Mucosa of gallbladder (tissue), 1 donor: ENCODE measurements around the gene PI4K2A. TPM values are rescaled to one million over a fixed set of nuclear protein-coding genes. Genes with fewer than 3 reads are reported as not detected.
"Not testable (repeated sequence)": the region's sequence is repeated elsewhere in the genome, so short reads cannot be mapped to it uniquely, and the experiment has no call there.

Experiments used
- DNase-seq: peaks from one replicate; pipeline ENCODE4 v3.0.0-alpha.2; 2020; ENCODE audit warnings: low spot score
- total RNA-seq: library from RNA; stranded (reverse); gene quantifications from one replicate; pipeline ENCODE4 v1.2.1, GENCODE V29; 2021
- donor health status: DM: no; HTN: no; CAD: no.

Gene PI4K2A
- total RNA-seq, 1 donor from 2014 or later: 22.3 TPM

DNA sequence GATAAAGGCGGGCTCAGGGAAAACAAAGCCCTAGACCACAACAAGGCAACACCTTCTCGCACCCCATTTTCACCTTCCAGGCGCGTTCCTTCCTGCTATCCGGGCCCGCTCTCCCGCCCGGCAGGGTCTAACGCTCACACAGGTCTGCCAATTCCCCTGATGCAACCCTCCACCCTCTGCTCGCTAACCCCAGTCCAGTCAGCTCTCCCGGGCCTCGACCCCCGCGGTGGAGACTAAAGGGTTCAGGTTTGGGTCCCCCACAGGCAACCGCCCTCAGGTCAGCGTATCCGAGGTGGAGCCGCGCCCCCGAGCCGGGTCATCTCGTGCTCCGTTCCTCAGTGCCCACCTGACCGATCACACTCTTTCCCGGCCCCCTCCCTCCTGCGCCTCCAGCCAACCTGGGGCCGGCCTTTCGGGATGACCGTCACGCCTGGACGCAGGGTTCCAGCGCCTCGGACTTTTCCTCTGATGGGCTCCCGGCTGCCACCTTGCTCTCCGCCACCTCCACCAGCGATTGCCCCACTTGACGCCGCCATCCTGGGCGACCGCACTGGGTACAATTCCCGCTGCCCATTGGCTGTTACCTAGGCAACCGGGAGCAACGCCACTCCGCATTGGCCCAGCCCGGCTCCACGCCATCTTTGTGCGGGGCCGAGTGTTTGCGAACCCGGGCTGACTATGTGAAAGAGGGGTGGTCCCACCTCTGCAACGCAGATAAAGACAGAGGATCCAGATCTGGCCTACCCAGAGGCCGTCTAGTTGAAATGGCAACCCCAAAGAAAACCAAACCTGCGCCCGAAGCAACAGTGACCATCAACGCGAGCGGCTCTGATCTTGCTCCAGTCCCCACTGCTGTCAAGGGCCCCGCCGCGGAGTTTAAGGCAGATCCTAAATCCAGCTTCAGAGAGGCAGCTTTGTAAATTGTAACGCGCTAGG, 7.3 kb upstream of the PI4K2A start, which contains the start of gene MORN4:
Gene MORN4 (minus strand): TSS at position 552 of the 936 bp plus-strand sequence. CDS start 13,847 bp downstream, outside the sequence.
- DNase-seq: peak; percentile 95

DNA sequence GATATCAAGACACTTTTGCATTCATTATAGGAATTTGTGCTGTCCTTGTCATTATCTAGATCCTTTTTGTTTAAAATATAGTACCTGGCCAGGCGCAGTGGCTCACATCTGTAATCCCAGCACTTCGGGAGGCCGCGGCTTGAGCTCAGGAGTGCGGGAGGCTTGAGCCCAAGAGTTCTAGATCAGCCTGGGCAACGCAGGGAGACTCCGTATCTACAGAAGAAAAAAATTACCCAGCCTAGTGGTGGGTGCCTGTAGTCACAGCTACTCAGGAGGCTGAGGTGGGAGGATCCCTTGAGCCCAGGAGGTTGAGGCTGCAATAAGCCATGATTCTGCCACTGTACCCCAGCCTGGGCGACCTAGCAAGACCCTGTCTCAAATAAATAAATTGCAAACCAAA, 6.5 kb upstream of the PI4K2A start:
- DNase-seq: no peak

DNA sequence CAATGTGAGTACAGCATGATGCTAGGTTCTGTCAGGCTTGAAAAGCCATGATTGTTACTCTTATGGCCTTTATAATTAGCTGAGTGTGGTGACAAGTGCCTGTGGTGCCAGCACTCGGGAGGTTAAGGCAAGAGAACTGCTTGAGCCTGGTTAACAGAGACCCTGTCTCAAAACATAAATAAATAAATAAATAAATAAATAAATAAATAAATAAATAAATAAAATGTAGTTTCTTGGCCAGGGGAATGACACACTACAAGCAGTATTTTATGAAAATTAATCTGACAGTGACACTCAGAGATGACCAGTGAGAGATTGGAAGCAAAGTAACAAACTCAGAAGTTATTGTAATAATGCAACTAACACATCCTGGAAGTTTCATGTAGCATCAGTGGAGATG, 4.9 kb upstream of the PI4K2A start:
- DNase-seq: no peak

DNA sequence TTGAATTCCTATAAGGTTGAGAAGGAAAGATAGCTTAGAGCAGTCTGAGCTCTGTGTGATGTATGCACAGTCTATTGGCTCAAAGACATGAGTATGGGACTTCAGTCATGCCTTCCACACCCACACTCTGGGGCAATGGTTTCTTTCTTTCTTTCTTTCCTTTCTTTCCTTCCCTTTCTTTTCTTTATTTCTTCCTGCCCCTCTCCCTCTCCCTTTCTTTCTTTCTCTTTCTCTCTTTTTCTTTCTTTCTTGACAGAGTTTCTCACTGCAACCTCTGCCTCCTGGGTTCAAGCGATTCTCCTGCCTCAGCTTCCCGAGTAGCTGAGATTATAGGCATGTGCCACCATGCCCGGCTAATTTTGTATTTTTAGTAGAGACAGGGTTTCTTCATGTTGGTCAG, 1.4 kb upstream of the PI4K2A start:
- not testable (repeated sequence) for DNase-seq

DNA sequence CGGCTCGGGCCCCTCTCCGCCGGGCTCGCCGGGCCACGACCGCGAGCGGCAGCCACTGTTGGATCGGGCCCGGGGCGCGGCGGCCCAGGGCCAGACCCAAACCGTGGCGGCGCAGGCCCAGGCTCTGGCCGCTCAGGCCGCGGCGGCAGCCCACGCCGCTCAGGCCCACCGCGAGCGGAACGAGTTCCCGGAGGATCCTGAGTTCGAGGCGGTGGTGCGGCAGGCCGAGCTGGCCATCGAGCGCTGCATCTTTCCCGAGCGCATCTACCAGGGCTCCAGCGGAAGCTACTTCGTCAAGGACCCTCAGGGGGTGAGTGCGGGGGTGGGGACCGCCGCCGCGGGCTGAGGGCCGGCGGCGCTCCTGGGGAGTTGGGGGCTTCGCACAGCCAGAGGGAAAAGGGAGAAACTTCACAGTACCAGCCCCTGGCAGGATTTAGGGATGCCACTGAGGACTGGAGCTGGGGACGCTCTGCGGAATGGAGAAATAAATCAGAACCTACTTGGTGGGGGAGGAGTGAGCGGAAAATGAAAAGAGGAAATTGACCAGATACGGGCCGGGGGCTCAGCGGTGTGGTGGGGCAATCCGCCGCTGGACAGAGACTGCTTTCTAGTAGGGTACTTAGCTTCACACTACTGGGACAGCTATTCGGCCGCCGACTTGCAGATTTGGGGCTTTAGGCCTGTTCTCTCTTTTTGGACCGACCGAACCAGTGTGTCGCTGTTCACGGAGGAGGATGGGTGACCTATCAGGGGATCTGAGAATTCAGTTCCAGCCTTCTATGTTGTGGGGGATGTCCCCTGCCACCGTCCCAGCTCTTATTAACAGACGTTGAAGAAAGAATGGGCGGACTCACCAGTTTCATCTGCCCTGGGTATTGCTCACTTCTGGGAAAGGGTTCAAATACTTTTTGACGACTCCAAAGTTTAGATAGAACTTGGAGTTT, 669 bp downstream of the PI4K2A start:
- DNase-seq: peak; percentile 15

DNA sequence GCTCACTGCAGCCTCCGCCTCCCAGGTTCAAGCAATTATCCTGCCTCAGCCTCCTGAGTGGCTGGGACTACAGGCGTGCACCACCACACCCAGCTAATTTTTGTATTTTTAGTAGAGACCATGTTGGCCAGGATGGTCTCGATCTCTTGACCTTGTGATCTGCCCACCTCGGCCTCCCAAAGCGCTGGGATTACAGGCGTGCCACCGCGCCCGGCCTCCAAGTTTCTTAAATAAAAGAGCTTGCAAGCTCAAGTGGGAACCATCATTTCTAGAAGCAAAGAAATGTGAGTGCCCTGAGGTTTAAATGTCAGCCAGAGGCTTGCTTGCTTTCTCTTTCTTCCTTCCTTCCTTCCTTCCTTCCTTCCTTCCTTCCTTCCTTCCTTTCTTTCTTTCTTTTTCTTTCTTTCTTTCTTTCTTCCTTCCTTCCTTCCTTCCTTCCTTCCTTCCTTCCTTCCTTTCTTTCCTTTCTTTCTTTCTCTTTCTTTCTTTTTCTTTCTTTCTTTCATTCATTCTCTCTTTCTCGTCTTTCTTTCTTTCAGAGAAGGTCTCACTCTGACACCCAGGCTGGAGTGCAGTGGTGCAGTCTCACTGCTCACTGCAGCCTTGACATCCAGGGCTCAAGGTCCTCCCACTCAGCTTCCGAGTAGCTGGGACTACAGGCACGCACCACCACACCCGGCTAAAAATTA, 2.1 kb downstream of the PI4K2A start:
- not testable (repeated sequence) for DNase-seq

DNA sequence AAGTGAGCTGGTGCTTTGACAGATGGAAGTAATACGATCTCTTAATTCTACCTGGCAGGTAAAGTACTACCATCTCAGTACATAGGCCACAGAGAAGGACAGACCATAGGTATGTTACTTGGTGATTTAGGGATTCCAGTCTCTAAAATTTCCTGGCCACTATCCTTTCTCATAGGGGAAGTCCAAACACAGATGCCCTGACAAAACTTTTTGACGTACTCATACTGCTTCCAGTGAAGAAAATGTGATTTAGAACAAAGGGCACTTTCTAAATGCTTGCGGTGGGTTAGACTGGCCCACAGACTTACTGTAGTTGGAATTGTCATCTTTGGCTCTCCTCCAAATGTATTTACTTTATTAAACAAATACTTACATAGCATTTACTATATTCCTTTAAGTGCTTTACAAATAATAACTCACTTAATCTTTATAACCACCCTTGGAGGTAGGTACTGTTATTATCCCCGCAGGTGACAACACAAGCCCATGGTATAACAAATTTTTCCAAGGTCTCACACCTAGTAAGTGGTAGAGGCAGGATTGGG, 3.0 kb downstream of the PI4K2A start:
- DNase-seq: no peak

DNA sequence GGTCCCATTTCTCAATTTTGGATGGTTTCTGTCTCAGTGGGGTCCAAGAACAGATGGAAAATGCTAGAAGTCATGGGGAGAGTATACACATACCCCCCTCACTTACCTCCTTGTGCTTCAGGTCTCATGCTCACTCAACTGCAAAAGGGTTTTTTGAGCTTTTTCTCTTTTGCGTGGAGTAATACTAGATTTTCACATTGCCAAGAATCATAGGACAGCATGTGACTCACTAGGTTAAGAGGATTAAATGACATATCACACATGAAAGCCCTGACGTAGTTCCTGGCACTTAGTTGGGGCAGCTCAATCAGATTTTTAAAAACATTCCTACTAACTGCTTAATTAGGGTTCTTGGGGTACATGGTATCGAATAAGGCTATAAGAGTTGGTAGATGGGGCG, 4.5 kb downstream of the PI4K2A start:
- DNase-seq: no peak

DNA sequence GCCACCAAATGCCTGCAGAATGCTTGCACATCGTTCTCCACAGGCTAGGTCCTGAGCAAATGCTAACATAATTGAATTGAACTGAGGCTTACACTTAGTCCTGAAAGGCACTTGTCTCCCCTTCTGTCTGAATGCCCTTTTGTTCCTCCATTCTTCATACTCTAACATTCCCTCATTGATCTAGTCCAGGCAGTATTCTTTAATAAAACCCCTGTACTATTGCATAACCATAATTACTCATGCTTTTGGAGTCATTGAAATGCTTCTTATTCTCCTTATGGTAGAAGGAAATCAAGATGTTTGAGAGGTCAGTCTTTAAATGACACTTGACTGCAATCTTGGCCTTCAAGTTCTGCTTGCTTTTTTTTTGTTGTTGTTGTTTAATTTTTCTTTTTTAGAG, 7.1 kb downstream of the PI4K2A start:
- no peak for DNase-seq

DNA sequence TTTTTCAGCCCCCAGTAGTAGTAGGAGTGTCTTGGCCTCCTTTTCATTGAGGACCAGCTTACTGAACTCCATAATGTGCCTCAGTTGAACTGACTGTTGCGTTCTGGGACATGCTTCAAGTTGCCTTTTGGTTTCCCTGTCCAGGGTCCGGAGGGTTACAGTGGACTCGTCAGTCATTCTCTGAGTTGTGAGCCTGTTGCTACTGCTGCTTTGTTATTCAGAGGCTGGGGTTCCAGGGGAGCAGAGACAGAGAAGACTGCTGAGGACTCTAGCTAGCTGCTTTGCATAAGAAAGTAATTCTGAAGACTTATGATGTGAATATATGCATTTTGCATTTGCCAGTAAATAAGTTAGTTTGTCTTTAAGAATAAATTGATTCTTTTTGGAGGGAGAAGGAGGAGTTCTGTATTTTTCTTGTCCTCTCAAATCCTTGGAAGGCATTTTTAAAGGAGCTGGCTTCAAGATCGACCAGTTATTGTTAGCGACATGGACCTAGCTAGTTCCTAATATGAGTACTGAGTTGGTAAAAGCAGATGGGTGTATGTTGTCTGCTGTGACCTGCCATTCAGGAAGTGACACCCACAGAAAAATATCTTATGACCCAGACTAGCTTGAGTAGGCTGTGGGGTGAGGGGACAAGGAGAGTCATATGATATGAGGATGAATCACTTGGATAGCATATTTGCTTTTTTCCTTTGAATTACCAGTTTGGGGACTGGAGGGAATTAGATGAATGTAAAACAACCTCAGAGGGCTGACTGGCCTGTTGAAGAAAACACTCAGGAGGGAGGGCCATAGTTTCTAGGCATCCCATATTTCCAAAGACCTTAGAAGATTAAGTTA, 8.3 kb downstream of the PI4K2A start:
- peak; percentile 47 for DNase-seq

DNA sequence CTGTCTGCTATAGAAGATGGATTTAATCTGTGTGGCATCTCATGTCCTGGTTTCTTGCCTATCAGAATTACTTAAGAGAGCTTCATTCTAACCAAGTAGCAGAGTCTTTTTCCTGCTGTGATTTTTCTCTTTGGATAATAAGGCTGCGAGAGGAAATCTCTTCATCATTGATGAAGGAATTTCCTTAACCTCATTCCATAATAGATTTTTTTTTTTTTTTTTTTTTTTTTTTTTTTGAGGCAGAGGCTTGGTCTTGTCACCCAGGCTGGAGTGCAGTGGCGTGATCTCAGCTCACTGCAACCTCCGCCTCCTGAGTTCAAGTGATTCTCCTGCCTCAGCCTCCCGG, 8.9 kb downstream of the PI4K2A start:
- DNase-seq: not testable (repeated sequence)

DNA sequence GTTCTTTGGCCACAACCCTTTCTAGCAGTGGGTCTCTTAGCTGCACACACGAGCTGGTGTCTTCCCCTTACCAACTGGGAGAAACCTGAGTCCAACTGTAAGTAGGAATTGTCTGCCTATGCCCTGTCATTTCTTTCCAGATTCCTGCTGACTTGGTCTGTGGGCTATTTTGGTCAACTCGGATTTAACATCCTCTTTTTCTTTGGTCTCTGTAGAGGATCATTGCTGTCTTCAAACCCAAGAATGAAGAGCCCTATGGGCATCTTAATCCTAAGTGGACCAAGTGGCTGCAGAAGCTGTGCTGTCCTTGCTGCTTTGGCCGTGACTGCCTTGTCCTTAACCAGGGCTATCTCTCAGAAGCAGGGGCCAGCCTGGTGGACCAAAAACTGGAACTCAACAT, 10.3 kb downstream of the PI4K2A start:
- DNase-seq: no peak

DNA sequence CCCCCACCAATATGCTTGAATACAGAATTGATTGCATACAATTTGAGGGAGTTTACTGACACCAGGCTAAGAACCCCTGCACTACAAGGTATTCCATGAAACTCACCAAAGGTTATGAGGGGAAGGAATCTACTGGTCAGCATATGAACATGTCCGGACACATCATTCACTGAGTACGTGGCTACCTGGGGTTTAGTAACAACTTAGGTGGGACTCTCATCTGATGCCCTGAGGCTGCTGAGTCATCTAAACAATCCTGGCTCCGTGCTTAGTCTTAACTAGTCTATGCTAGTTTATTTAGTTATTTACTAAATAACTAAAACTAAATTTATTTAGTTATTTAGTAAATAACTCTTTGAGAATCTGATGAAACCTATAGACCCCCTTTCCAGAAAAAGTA, 11.3 kb downstream of the PI4K2A start:
- DNase-seq: no peak

DNA sequence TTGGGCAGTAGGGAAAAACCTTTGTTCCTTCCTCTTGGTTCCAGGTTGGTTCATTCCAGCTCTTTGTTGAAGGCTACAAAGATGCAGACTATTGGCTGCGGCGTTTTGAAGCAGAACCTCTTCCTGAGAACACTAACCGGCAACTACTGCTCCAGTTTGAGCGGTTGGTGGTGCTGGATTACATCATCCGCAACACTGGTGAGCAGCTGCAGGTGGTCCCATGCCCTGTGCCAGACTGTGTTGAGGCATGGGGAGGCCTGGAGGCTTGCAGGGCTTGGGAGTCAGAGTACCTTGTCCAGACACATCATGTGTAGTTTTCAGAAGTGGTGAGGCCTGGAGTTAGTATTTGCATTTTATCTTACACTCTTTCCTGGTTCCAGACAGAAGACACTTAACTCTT, 16.3 kb downstream of the PI4K2A start:
- DNase-seq: no peak

DNA sequence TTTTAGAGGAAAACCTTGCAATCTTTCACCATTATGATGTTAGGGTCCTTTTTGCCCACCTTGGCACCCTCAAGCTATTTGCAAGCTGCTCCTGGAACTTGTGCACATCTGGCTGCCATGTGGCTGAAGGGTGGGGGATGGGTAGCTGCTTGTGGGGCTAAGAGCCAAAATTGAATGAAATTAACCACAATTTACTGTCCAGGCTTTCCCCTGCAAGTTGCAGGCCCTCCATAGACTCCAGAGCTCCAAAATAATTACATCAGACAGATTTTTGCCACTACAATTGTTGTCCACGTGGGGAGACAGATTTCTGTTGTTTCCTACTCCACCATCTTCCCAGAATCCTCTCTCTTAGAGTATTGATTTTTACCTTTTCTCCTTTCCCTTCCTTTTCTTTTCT, 19.1 kb downstream of the PI4K2A start:
- no peak for DNase-seq

DNA sequence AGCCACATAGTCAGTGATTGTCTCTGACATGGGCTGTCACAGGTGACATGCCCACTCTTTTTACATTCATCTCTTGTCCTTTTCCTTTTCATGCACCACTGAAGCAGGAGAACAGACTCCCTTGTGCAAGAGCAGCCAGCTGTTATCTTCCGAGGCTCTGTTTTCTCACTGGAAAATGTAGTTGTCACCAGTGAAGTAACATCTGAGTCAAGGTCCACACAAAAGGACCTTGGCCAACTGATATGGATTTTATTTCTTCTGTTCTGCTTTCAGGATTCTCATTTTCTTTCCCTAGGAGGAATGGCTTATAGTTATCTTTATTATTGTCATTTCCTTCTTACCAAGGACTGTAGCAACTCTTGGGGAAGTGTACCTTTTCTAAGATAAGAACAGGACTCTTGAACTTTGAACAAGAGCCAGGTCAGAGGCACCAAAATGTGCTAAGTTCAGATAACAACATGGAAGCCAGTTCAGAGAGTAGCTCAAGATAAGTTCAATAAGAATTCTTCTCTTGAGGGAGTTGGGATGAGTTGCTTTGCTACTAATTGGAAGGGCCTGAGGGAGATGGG, 23.9 kb downstream of the PI4K2A start:
- no peak for DNase-seq

DNA sequence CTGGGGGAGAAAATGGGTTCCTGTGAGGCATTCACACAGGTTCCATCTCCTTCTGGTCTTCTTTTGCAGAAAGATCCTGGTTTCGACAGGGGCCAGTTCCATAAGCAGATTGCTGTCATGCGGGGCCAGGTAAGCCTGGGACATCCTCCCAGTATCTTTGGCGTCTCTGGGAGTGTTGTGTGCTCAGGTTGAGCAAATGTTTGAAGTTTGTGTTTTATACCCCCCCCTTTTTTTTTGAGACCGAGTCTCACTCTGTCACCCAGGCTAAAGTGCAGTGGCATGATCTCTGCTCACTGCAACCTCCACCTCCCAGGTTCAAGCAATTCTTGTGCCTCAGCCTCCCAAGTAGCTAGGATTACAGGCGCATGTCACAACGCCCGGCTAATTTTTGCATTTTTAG, 26.5 kb downstream of the PI4K2A start:
- DNase-seq: no peak

DNA sequence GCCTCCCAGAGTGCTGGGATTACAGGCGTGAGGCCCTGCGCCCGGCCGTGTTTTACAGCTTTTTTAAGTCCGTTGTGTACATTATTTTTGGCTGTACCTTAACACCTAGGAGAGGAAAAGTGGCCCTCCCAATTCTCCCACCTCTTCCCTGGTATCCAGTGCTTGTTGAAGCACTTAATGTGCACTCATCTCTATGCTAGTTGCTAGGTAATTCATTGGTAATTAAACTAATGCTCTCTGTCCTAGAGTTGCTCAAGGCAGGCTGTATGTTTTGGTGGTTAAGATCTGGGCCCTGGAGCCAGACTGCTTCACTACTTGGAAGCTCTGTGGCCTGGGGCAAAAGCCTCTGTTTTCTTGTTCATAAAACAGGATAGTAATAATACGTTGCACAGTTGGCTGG, 27.0 kb downstream of the PI4K2A start:
- DNase-seq: no peak

DNA sequence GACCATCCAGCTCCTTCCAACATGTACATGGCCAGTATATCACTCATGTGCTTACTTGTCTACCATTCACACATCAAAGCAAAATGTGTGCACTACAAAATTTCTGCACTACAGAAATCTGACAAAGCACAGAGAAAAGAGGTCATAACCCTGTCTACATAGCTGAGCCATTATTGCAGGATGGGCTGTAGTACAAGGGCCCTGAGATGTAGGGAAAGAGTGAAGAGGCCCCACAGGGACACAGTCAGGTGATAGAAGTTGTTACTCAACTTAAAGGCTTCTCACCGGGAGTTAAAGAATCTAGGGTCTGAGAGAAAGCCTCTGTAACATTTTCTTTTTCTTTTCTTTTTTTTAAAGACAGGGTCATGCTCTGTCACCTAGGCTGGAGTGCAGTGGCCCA, 29.1 kb downstream of the PI4K2A start:
- no peak for DNase-seq

DNA sequence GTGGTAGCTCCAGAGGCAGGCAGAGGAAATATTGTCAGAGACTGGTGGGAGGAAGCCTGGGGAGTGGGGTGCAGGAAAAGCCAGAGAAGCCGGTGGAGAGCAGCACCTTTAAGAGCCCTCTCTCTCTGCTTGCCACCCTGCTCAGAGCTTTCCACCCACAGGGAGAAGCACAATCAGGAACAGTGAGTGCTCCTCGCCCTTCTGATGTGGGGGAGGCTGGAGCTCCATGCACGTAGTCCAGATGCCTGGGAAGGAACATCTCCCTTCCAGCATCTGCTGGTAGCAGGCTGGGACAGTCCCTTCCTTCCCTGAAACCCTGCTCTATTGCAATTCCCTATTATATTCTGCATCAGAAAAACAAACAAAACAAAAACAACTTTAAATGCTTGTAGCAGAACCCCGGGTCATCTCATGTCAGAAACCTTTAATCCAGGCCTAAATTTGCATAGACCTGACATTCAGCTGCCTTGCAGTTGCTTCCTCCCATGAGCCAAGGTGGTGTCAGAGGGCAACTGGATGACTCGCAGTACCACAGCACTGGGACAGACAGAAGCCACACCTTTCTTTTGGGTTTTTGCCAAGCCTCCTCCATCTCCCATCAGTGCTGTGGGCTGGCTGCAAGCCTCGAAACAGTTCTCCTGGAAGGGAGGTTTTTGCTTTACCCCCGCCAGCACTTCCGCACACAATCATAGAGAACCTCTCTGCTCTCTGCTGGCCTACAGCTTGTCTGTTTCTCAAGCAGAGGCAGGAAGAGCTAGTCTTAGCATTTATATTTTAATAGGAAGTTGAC, 33.5 kb downstream of the PI4K2A start:
- DNase-seq: no peak
